Epidermal melanocyte (primary cell): Measurements from ENCODE around the gene SAA2.
"Not testable (repeated sequence)": the region's sequence is repeated elsewhere in the genome, so short reads cannot be mapped to it uniquely, and the experiment has no call there.

Experiments used
- DNase-seq: peaks from one replicate; pipeline ENCODE4 v3.0.0; 2011; ENCODE audit warnings: low spot score; ENCODE audit not compliant: insufficient read length

SAA2 gene

DNA sequence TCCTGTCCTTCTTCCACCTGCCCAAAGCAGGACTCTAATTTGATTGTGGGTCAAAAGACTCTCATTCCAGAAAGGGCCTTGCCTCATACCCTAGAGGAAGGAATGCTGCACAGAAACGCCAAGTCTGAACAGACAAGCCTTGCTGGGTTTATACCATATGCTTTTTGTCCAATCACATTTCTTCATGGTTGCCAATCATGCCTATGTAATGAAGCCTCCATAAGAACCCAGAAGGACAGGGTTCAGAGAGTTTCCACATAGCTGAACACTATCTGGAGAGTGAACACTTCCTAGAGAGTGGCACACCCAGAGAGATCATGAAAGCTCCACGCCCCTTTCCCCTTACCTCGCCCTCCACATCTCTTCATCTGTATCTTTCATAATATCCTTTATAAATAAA lies 4.8 kb upstream of the SAA2 start:
- DNase-seq, result no peak

DNA sequence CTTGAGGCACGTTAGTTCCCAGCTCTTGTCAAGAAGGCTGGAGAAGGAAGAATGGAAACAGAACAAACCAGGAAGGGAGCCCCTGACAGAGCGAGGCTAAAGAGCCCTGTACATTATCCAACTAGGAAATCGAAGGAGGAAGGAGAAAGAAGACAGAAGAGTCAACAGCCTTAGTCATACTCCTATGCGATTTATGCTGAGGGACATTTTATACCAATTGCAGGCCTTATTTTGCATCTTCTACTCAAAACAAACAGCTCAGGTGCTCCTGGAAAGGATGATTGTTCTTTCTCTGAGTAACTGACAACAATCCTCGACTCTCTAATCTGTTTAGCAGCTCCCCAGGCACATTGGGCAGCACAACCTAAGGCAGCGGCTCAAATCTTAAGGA lies 1.3 kb downstream of the SAA2 start:
- not testable (repeated sequence) for DNase-seq

DNA sequence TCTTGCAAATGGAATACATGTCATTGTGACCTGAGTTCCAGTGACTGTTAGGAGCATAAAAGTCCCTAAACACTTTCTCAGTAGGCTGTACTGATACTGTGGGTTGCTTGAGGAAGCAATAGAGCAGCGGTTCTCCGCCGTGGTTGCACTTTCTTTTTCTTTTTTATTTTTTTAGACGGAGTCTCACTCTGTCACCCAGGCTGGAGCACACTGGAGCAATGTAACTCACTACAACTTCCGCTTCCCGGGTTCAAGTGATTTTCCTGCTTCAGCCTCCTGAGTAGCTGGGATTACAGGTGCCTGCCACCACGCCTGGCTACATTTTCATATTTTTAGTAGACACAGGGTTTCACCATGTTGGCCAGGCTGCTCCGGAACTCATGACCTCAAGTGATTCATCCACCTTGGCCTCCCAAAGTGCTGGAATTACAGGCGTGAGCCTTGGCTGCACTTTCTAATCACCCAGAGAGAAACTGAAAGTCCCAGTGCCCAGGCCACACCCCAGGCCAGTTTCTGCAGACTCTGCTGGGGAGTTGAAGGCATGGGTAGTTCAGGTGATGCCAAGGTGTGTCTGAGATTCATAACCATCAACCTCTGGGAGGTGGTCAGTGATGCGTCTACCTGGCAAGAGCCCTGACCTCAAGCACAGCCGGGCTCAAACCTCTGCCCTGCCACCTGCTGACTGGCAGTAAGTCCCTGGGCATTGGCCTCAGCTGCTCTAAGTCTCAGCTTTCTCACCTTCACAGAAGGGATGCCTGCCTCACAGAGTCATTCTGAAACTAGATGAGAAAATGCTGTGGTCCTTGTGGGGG lies 1.9 kb downstream of the SAA2 start:
- DNase-seq, result not testable (repeated sequence)

- no peak for DNase-seq
Measured at GRCh38 chr11:18245396-18245795, 3.1 kb downstream of the SAA2 start.

DNA sequence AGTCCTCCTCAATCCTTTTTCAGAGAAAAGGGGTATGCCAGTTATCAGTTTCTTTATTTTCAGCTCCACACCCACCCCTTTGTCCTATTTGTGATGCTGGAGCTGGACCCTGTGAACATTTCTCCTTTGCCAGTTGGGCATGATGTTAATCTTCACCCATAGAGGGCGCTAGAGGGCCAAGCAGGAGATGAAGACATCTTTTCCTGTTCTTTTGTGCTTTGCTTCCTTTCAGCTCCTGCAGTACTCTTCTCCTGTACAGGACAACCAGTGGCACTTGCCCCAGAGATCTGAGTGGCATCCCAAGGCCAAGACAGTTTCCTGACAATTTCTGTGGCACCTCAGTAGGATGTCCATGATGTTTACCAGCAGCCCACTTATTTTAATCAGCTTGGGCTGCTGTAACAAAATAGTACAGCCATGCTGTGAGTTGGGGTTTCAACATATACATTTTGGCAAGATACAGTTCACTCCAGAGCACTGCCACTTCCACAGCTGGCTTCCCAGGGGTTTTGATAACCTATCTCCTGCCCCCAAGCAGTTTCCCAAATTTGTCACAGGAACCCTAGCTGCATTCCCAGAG lies 4.6 kb downstream of the SAA2 start:
- DNase-seq, result peak; percentile 52

DNA sequence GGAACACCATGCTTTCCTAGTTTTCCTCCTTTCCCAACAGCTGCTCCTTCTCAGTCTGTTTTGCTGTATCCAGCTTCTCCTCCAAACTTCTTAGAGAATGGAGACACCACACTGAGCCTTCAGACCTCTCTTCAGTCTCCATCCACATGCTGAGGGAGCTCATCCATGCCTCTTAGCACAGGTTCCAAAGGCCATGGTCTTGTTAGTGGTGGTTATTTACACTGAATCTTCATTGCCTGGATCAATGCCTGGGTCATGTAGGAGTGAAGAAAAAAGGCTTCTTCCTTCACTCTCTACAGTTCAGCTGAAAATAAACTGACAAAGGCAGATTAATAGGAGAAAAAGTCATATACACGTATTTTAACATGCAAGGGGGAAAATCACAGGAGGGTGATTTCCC lies 8.8 kb downstream of the SAA2 start:
- no peak for DNase-seq

- DNase-seq, result no peak
Measured at GRCh38 chr11:18236664-18237356, 11.7 kb downstream of the SAA2 start, which contains the start of gene SAA4. Gene SAA4, minus strand, starts transcription at chr11:18236802. Its CDS starts 876 bp downstream, at chr11:18235926.

DNA sequence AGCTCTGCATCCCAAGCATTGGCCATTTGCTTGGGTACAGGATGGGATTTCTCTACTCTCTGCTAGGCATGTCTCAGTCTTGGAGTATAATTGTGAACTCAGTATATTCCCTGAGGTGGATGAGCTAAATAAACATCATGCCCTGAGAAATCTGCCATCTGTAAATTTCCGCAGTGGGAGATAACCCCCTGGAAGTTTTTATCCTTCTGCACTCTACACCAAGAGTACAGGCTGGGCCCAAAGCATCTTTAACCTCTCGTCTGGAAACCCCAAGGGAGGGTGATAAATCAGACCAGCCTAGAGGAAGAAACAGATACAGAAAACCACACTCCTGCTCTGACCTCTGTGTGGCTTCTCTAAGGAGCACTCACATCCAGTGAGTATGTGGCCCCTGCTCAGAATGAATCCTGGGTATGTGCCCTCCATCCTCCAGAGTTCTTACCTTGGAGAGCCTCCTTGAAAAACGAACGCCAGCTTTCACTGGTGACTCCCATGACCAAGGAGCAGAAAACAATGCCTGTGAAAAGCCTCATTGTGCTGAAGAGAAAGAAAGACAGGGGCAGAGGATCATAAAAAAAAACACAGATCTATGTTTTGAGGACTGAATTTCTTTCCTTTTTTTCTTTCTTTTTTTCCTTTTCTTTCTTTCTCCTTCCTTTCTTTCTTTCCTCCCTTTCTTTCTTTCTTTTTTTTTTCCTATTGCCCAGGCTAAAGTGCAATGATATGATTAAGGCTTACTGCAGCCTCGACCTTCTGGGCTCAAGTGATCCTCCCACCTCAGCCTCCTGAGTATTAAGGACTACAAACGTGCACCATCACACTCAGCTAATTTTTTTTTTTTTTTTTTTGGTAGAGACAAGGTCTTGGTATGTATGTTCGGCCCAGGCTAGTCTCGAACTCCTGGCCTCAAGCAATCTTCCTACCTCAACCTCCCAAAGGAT lies 12.8 kb downstream of the SAA2 start:
- no peak for DNase-seq

DNA sequence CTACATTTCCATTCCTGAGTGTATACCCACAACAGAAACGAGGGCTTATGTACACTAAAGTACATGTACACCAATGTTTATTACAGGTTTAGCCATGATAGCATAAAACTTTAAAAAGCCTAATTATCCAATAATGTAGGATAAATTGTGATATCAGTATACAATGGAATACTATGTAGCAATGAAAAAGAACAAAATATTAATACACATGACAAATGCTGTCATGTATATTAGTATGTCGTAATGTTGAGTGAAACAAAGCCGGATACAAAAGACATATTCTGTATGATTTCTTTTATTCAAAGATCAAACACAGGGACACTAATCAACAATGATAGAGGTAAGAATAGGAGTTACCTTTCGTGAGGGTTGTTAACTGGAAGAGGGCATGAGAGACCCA lies 14.6 kb downstream of the SAA2 start:
- DNase-seq, result no peak

GRCh38 chr11:18230859-18231258 lies 17.6 kb downstream of the SAA2 start:
- DNase-seq, result no peak

DNA sequence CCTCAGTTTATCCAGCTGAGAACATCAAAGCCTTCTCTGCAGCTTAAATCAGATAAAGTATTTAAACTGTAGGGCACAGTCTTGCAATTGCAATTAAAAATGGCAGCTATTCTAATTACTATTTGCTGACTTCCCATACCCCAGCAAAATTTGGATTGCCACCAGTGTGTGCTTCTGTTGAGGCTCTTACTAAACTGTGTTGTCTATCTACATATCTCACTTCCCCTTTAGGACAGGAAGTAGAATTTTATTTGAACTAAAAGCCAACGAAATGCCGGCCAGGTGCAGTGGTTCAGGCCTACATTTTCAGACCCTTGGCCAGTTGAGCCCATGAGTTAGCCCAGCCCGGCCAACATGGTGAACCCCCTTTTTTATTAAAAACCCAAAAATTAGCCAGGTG lies 19.0 kb downstream of the SAA2 start:
- DNase-seq, result no peak

GRCh38 chr11:18225913-18226312 lies 22.6 kb downstream of the SAA2 start:
- DNase-seq, result no peak

DNA sequence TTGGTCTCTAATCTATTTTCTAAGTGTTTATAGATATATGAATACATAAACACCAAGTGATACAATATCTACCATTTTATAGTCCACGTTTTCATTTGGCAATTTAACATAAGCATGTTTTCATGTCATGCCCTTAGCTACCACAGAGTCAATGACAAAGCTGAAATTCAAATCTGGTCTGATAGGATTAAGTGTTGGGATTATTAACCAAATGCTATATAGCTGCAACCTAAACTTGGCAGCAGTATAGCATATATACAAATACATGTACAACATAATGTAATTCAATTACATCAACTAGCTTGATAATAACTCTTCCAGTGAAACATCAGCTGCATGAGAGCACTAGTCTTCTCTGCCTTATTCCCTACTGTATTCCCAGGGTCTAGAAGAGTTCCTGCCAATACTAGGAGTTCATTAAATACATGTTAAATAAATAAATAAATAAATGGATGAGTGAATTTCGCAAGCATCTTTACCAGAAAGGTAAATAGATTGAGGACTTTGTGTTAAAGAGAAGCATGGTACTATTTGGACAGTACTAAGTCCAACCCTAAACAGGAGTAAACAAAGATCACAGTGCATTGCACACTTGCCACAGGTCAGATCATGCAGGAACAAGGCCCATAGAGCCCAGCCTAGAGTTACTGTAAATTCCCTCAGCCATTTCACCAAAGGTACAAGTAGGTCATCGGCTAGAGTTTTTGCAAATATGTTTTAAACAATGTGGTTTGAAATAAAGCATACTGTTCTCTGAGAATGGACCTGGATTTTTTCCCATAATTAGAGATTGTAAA lies 24.7 kb downstream of the SAA2 start:
- DNase-seq, result no peak

GRCh38 chr11:18222814-18223421 lies 25.6 kb downstream of the SAA2 start:
- DNase-seq, result no peak

DNA sequence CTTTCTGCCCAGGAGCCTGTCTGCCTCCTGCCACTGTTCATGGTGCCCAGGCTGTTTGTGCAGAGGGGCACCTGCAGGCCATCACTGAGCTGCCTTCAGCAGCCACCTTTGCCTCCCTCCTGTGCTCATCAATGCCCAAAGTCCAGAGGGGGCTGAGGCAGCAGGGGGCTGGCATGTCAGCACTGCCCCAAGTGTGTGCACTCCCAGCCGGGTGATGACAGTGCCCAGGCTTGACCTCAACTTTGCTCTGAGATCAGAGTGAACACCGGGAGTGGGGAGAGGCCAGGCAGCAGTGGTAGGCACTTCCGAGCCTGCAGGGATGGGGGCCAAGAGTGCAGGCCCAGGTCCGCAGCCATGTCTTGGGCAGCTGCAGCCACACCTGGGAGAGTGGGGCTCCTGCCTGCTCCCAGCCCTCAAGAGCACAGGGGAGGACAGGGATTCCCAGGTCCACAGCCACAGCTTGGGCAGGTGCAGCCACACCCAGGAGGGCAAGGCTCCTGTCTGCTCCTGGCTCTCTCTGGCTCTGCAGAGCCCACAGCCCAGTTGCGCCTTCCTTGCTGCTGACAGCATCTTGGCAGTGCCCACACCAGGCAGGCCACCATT lies 27.1 kb downstream of the SAA2 start:
- DNase-seq, result no peak

DNA sequence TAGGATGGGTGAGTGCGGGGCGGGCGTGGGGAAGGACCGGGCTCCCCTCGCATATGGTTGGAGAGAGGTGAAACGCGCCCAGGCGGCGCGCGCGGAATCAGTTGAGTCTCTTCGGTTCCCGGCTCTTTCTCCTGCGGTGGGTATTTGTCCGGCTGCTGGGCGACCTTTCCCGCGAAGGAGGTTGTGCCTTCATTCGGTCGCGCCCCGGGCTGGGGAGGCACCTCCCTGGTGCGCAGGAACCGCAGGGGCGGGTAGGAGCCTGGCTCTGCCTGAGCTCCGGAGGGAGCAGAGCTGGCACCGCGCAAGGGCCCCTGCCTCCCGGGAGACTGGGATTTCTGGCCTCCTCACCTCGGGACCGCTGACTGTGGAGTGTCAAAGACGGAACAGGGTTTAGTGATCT lies 39.4 kb downstream of the SAA2 start:
- DNase-seq, result no peak

- DNase-seq, result no peak
Measured at GRCh38 chr11:18204771-18205170, 43.7 kb downstream of the SAA2 start.

- DNase-seq, result no peak
Measured at GRCh38 chr11:18204220-18204619, 44.2 kb downstream of the SAA2 start.

- DNase-seq, result no peak
Measured at GRCh38 chr11:18203723-18204122, 44.7 kb downstream of the SAA2 start.

- DNase-seq, result not testable (repeated sequence)
Measured at GRCh38 chr11:18197738-18198137, 50.7 kb downstream of the SAA2 start.
